DLD1 (cell line): Measurements from ENCODE around the gene SPEG.

Experiments
- in situ Hi-C: cut with HindIII; loops from 2 replicates; pipeline ENCODE4 v1.10.0; 2017; ENCODE audit warnings: low sequenced_read_pairs

SPEG gene

GRCh38 chr2:219523031-219523671 lies 88.5 kb downstream of the SPEG start:
- in situ Hi-C loops: no loop called here

GRCh38 chr2:219524817-219525216 lies 90.2 kb downstream of the SPEG start:
- in situ Hi-C loops: no loop called here

GRCh38 chr2:219525533-219526232 lies 91.0 kb downstream of the SPEG start:
- in situ Hi-C loops: no loop called here

- in situ Hi-C loops: no loop called here
These were observed 91.9 kb downstream of the SPEG start for GRCh38 chr2:219526320-219527075.

- in situ Hi-C loops: no loop called here
These were observed 92.4 kb downstream of the SPEG start for GRCh38 chr2:219527076-219527394.

GRCh38 chr2:219527472-219527871 lies 92.8 kb downstream of the SPEG start:
- in situ Hi-C loops: no loop called here

- in situ Hi-C loops: no loop called here
These were observed 95.7 kb downstream of the SPEG start for GRCh38 chr2:219530048-219530963.

GRCh38 chr2:219531639-219532377 lies 97.2 kb downstream of the SPEG start:
- in situ Hi-C loops: no loop called here

- in situ Hi-C loops: no loop called here
These were observed 97.7 kb downstream of the SPEG start for GRCh38 chr2:219532378-219532649.

- in situ Hi-C loops: no loop called here
These were observed 99.5 kb downstream of the SPEG start for GRCh38 chr2:219533930-219534661.

GRCh38 chr2:219536425-219536824 lies 101.8 kb downstream of the SPEG start:
- in situ Hi-C loops: no loop called here

GRCh38 chr2:219536967-219537366 lies 102.3 kb downstream of the SPEG start:
- in situ Hi-C loops: no loop called here

GRCh38 chr2:219537657-219538488 lies 103.2 kb downstream of the SPEG start:
- in situ Hi-C loops: no loop called here

GRCh38 chr2:219538504-219538951 lies 103.9 kb downstream of the SPEG start:
- in situ Hi-C loops: no loop called here

GRCh38 chr2:219538956-219539788 lies 104.5 kb downstream of the SPEG start:
- in situ Hi-C loops: no loop called here

GRCh38 chr2:219539926-219540678 lies 105.5 kb downstream of the SPEG start:
- in situ Hi-C loops: no loop called here

- in situ Hi-C loops: no loop called here
These were observed 106.3 kb downstream of the SPEG start for GRCh38 chr2:219540784-219541504.
